ENCODE measurements around the gene TMEM151A.
"Not testable (repeated sequence)": the region's sequence is repeated elsewhere in the genome, so short reads cannot be mapped to it uniquely, and the experiment has no call there.

DNA sequence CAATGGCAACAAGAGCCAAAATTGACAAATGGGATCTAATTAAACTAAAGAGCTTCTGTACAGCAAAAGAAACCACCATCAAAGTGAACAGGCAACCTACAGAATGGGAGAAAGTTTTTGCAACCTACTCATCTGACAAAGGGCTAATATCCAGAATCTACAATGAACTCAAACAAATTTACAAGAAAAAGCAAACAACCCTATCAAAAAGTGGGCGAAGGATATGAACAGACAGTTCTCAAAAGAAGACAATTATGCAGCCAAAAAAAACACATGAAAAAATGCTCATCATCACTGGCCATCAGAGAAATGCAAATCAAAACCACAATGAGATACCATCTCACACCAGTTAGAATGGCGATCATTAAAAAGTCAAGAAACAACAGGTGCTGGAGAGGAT, 28.6 kb downstream of the TMEM151A start:
- TF ChIP-seq YY1 (IDR thresholded peaks at IDR 0.05); CTCF (IDR thresholded peaks at IDR 0.05; ENCODE audit: low read depth, low read length, missing input control); SP1 (IDR thresholded peaks at IDR 0.05); EGR1 (IDR thresholded peaks at IDR 0.05; ENCODE audit: low read depth in 2 of 2); MAX (IDR thresholded peaks at IDR 0.05); RAD21 (IDR thresholded peaks at IDR 0.05): not testable (repeated sequence)
- TF ChIP-seq, protein P1, sequence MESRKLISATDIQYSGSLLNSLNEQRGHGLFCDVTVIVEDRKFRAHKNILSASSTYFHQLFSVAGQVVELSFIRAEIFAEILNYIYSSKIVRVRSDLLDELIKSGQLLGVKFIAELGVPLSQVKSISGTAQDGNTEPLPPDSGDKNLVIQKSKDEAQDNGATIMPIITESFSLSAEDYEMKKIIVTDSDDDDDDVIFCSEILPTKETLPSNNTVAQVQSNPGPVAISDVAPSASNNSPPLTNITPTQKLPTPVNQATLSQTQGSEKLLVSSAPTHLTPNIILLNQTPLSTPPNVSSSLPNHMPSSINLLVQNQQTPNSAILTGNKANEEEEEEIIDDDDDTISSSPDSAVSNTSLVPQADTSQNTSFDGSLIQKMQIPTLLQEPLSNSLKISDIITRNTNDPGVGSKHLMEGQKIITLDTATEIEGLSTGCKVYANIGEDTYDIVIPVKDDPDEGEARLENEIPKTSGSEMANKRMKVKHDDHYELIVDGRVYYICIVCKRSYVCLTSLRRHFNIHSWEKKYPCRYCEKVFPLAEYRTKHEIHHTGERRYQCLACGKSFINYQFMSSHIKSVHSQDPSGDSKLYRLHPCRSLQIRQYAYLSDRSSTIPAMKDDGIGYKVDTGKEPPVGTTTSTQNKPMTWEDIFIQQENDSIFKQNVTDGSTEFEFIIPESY (IDR thresholded peaks at IDR 0.05), result not testable (repeated sequence)
- TF ChIP-seq, protein P2, sequence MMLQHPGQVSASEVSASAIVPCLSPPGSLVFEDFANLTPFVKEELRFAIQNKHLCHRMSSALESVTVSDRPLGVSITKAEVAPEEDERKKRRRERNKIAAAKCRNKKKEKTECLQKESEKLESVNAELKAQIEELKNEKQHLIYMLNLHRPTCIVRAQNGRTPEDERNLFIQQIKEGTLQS (IDR thresholded peaks at IDR 0.05), result not testable (repeated sequence)

All from liver (tissue), 3 donors.